AG10803 (cell line): ENCODE measurements around the gene GALT.
"Not testable (repeated sequence)": the region's sequence is repeated elsewhere in the genome, so short reads cannot be mapped to it uniquely, and the experiment has no call there.

Source experiments
- DNase-seq: peaks from one replicate; pipeline ENCODE4 v3.0.0; 2010; ENCODE audit warnings: low read depth
- H3K4me3 ChIP-seq: 2 replicates; pipeline ENCODE4 v1.5.1; 2011; ENCODE audit warnings: mild to moderate bottlenecking, low read length, control low read depth
- CTCF ChIP-seq: conservative IDR thresholded peaks from 2 replicates; pipeline ENCODE4 v1.5.1; 2011; ENCODE audit warnings: mild to moderate bottlenecking, low read length, control low read depth, inconsistent platforms

Gene GALT

DNA sequence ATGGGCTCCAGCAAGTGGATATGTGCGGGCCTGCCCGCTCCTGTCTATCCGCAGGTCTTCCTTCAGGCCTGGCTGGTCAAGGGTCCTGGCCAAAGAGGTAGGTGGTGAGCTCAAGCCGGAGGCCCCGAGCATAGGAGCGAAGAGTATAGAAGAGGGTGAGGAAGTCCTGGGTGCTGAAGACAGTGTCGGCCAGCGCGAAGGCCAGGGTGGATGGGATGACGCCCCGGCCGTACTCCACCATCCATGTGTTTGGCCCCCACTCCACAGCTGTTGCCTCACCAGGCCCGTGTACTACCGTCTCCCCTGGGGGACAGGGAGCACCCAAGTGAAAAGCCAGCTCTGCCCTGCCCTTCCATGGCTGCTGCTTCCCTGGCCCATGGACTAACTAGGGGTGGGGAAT is 10.9 kb upstream of the GALT start:
- DNase-seq = no peak
- TF ChIP-seq CTCF = no peak
- H3K4me3 ChIP-seq = no peak overlapping the region

- DNase-seq = peak; percentile 35
- no peak for TF ChIP-seq CTCF
- H3K4me3 ChIP-seq = peak overlapping the region; percentile 76
Observed at GRCh38 chr9:34636791-34637355, 9.6 kb upstream of the GALT start.

DNA sequence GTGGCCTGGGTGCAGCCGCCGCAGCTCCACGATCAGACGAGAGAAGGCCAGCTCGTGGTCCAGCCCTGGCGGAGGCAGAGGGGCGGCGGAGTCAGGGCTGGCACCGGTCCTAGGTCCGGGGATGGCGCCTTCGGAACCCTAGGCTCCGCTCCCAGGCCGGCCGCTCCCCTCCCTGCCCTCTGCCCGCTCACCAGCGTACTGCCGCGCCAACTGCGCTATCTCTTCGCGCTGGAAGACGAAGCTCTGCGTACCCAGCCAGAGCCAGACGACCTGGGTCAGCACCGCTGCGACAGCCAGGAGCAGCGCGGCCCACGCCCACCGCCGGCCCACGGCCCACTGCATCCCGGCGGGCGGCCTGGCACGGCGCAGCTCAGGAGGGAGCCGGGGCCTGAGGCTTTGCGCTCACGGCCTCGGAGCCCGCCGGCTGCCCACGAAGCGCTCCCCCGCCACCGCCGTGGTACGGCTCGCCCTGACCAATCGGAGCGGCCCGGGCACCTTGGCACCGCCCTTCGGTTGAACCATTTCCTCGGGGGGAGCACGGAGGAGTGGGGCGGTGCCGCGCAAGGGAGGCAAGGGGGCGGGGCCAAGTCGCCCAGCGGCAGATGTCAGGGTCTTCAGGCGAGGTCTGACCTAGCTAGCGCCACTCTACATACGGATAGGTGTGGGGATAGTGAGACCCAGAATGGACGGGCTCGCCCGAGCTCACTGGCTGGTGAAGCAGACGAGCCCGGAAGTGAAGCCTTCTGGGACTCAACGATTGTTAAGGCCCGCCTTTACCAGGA is 8.9 kb upstream of the GALT start, which contains the start of gene SIGMAR1:
SIGMAR1 (minus strand) TSS at position 432 of the 782 bp plus-strand sequence; CDS start at position 342, 90 bp downstream.
- peak within 1 kb of the TSS; percentile 76 for H3K4me3 ChIP-seq
- TF ChIP-seq CTCF = no peak
- peak; percentile 92 for DNase-seq

- DNase-seq = no peak
- TF ChIP-seq CTCF = no peak
- peak overlapping the region; percentile 76 for H3K4me3 ChIP-seq
Observed at GRCh38 chr9:34638138-34638445, 8.4 kb upstream of the GALT start.

DNA sequence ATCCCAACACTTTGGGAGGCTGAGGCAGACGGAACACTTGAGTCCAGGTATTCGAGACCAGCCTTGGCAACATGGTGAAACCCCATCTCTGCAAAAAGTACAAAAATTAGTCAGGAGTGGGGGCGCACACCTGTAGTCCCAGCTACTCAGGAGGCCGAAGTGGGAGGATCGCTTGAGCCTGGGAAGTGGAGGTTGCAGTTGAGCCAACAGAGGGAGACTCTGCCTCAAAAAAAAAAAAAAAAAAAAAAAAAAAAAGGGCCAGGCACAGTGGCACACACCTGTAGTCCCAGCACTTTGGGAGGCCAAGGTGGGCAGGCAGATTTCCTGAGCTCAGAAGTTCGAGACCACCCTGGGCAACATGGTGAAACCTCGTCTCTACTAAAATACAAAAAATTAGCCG is 7.2 kb upstream of the GALT start:
- not testable (repeated sequence) for H3K4me3 ChIP-seq, DNase-seq

GRCh38 chr9:34642679-34643078 is 3.8 kb upstream of the GALT start:
- no peak overlapping the region for H3K4me3 ChIP-seq
- DNase-seq = no peak
- TF ChIP-seq CTCF = no peak

DNA sequence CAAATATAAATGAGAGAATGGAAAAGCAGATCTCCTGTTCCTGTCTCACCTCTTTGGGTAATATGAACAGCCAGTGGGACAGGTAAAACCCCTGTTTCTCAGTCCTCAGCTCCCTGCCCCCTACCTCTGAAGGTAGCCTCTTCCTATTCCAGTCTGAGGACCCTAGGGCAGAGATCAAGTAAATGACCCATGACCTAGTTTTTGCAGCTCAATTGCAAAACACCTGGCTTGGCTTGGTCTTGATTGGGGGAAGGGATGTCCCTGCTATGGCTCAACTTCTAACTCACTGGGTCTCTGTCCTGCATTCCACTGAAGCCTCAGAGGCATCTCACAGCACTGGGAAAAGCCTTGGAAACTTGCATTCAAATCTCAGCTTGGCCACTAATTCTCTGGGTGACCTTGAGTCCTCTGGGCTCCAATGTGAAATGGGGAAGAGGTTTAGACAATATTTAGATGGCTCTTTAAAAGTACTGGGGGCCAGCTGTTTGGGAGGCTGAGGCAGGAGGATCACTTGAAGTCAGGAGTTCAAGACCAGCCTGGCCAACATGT is 1.6 kb upstream of the GALT start:
- TF ChIP-seq CTCF = no peak
- DNase-seq = peak; percentile 49
- H3K4me3 ChIP-seq = no peak overlapping the region
